HepG2 (cell line): Measurements from ENCODE around the gene SRSF11. TPM values are rescaled to one million over a fixed set of nuclear protein-coding genes. Genes with fewer than 3 reads are reported as not detected.

Experiments
- FOXJ3 ChIP-seq: sonication (generic); formaldehyde crosslinking; IDR thresholded peaks from 2 replicates; pipeline ENCODE4 v1.4.0; 2020; ENCODE audit warnings: missing genetic modification reagents, mild to moderate bottlenecking, borderline replicate concordance
- IKZF1 ChIP-seq: fragments of 450-650 bp; IDR thresholded peaks from 2 replicates; pipeline ENCODE4 v1.7.1; 2016
- KLF16 ChIP-seq, 2 experiments: sonication (generic) in 1 of 2; formaldehyde crosslinking in 1 of 2; IDR thresholded peaks; 2 replicates each; pipeline versions ENCODE4 v1.6.1 to v1.8.0; 2016 to 2023; ENCODE audit warnings: missing genetic modification reagents in 2 of 2, missing compliant biosample characterization in 1 of 2
- MYNN ChIP-seq: sonication (generic); formaldehyde crosslinking; IDR thresholded peaks from 2 replicates; pipeline ENCODE4 v1.4.0; 2020; ENCODE audit warnings: mild to moderate bottlenecking, low read depth, missing genetic modification reagents
- NFE2L2 ChIP-seq: fragments of 150-350 bp; IDR thresholded peaks from 2 replicates; pipeline ENCODE4 v1.6.1; 2014; ENCODE audit warnings: low read length
- NFKB2 ChIP-seq: sonication (generic); formaldehyde crosslinking; IDR thresholded peaks from 2 replicates; pipeline ENCODE4 v1.4.0; 2020; ENCODE audit warnings: missing genetic modification reagents, borderline replicate concordance
- SALL2 ChIP-seq: sonication (generic); formaldehyde crosslinking; IDR thresholded peaks from 2 replicates; pipeline ENCODE4 v1.8.1; 2023; ENCODE audit warnings: mild to moderate bottlenecking, missing genetic modification reagents, inconsistent platforms
- SIN3B ChIP-seq: fragments of 150-350 bp; IDR thresholded peaks from 2 replicates; pipeline ENCODE4 v1.6.1; 2014; ENCODE audit warnings: low read length
- SRY ChIP-seq: sonication (generic); formaldehyde crosslinking; IDR thresholded peaks from 2 replicates; pipeline ENCODE4 v1.8.0; 2022; ENCODE audit warnings: mild to moderate bottlenecking, missing genetic modification reagents
- SUZ12 ChIP-seq: fragments of 150-350 bp; IDR thresholded peaks from 2 replicates; pipeline ENCODE4 v1.6.1; 2014; ENCODE audit warnings: low read depth, low read length
- ZBTB10 ChIP-seq: sonication (generic); formaldehyde crosslinking; IDR thresholded peaks from 2 replicates; pipeline ENCODE4 v1.4.0; 2020; ENCODE audit warnings: missing genetic modification reagents, borderline replicate concordance
- ZNF225 ChIP-seq: sonication (generic); formaldehyde crosslinking; IDR thresholded peaks from 2 replicates; pipeline ENCODE4 v1.4.0; 2020; ENCODE audit warnings: mild to moderate bottlenecking, missing genetic modification reagents
- ZNF510 ChIP-seq: sonication (generic); formaldehyde crosslinking; IDR thresholded peaks from 2 replicates; pipeline ENCODE4 v1.4.0; 2020; ENCODE audit warnings: low read depth, mild to moderate bottlenecking, missing genetic modification reagents
- ZNF629 ChIP-seq: sonication (generic); formaldehyde crosslinking; conservative IDR thresholded peaks from 2 replicates; pipeline ENCODE4 v1.5.0; 2020; ENCODE audit warnings: missing genetic modification reagents
- ZNF646 ChIP-seq: sonication (generic); formaldehyde crosslinking; IDR thresholded peaks from 2 replicates; pipeline ENCODE4 v1.9.0; 2021; ENCODE audit warnings: mild to moderate bottlenecking, missing genetic modification reagents
- ZNF766 ChIP-seq: sonication (generic); formaldehyde crosslinking; IDR thresholded peaks from 2 replicates; pipeline ENCODE4 v1.5.0; 2020; ENCODE audit warnings: missing genetic modification reagents, borderline replicate concordance
- ZNF788 ChIP-seq: sonication (generic); formaldehyde crosslinking; IDR thresholded peaks from 2 replicates; pipeline ENCODE4 v1.5.0; 2020; ENCODE audit warnings: mild to moderate bottlenecking, missing genetic modification reagents, borderline replicate concordance
- ZSCAN31 ChIP-seq: sonication (generic); formaldehyde crosslinking; IDR thresholded peaks from 2 replicates; pipeline ENCODE4 v1.5.0; 2020; ENCODE audit warnings: low read depth, mild to moderate bottlenecking, missing genetic modification reagents
- polyA plus RNA-seq, 8 experiments: library from polyadenylated mRNA; depleted of rRNA in 3 of 8; stranded (reverse) in 7 of 8; unstranded in 1 of 8; fragments of >200 nt; fragmentation: Illumina TruSeq in 4 of 8; extraction: Trizol in 4 of 8; gene quantifications; 2 replicates each; pipeline versions ENCODE4 v1.2.1 to v1.2.3, GENCODE V29; 2011 to 2016; ENCODE audit warnings: low read depth in 4 of 8, missing spikeins in 1 of 8, mixed read lengths in 1 of 8; ENCODE audit not compliant: insufficient read depth in 1 of 8
- total RNA-seq, 5 experiments: library from RNA; depleted of rRNA; stranded (reverse); fragments of >200 nt; fragmentation: Illumina TruSeq; extraction: Trizol; gene quantifications; 2 replicates each; pipeline ENCODE4 v1.2.3, GENCODE V29; 2016; ENCODE audit warnings: low read depth in 1 of 5
- TF ChIP-seq, protein P1 (sequence below): IDR thresholded peaks from 2 replicates; pipeline ENCODE4 v1.6.1; 2018; ENCODE audit warnings: missing genetic modification reagents, mild to moderate bottlenecking, missing compliant biosample characterization

Gene SRSF11
- total and polyA plus RNA-seq, 2 of the 13 experiments (the other 11 are each of a cell fraction or from before 2014, with no cell fraction given) = 118 to 381 TPM

DNA sequence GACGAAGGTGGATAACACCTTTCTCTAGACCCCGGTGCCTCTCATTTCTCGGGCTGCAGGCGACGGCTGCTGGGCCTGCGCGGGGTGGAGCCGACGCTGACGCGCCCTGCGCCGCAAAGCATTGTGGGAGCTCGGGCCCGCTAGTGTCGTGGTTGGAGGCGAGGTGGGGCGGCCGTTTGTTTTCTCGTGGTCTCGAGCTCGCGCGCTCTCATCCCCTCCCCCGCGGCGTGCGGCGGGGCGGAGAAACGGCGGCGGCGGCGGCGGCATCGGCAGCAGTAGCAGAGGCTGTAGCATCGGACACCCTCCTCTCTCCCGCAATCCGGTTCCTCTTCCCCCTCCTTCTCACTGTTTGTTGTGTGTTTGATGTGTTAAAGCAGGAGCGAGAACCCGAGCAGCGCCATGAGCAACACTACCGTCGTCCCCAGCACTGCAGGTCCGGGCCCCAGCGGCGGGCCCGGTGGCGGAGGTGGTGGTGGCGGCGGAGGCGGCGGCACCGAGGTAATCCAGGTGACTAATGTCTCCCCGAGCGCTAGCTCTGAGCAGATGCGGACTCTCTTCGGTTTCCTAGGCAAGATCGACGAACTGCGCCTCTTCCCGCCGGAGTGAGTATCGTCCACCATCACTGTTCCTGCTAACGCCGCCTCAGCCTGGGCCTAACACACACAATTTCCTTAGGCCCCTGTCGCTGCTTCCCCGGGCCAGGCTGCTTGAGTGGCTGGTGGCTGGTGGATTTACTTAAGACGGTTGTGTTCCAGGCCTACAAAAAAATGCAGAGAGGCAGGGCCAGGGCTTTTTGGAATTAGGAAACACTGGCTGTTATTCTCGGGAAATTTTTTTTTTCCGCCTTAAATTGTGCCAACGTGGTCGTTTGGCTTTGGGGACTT lies at the start of gene SRSF11 (continued):
- TF ChIP-seq SUZ12 (peak; percentile 62), NFKB2 (CRISPR knock-in tag) (peak; percentile 70; the same call in 1 of the 2 replicates), ZNF646 (CRISPR knock-in tag) (peak; percentile 45; the same call in 1 of the 2 replicates), IKZF1 (no peak), ZSCAN31 (CRISPR knock-in tag) (peak; percentile 60; the same call in 1 of the 2 replicates), ZNF510 (CRISPR knock-in tag) (0 out of 2 replicates have a peak, but pooled peaks have one; percentile 54), SRY (peak; percentile 56; the same call in 1 of the 2 replicates), KLF16 (CRISPR knock-in tag; IDR thresholded peaks at IDR 0.05) (peak in 1 of 2 experiments; percentile 44; a peak in 1 of 4 replicates), MYNN (peak; percentile 56; the same call in 1 of the 2 replicates), SIN3B (no peak), ZBTB10 (CRISPR knock-in tag) (no peak), SALL2 (CRISPR knock-in tag) (peak; percentile 91), FOXJ3 (CRISPR knock-in tag) (no peak), ZNF225 (CRISPR knock-in tag) (peak; percentile 89), ZNF766 (CRISPR knock-in tag) (no peak), ZNF629 (CRISPR knock-in tag) (no peak), ZNF788 (CRISPR knock-in tag) (no peak; the same call in 1 of the 2 replicates), NFE2L2 (no peak)
- TF ChIP-seq, protein P1, sequence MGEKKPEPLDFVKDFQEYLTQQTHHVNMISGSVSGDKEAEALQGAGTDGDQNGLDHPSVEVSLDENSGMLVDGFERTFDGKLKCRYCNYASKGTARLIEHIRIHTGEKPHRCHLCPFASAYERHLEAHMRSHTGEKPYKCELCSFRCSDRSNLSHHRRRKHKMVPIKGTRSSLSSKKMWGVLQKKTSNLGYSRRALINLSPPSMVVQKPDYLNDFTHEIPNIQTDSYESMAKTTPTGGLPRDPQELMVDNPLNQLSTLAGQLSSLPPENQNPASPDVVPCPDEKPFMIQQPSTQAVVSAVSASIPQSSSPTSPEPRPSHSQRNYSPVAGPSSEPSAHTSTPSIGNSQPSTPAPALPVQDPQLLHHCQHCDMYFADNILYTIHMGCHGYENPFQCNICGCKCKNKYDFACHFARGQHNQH (CRISPR knock-in tag) = peak; percentile 43; the same call in 1 of the 2 replicates
